Stimulated activated CD4-positive, alpha-beta T cell treated with anti-CD3 and anti-CD28 coated beads, Interleukin-12 subunit alpha, Interleukin-12 subunit beta, amount 100 ng/mL, for 24 hours (primary cell): ENCODE measurements around the gene ANKRD16.
A peak's percentile ranks its signal among the peaks of the same experiment; 100 is the strongest.
"Not testable (repeated sequence)": the region's sequence is repeated elsewhere in the genome, so short reads cannot be mapped to it uniquely, and the experiment has no call there.

Source experiments
- DNase-seq, 2 experiments: peaks; one replicate each; pipeline ENCODE4 v3.0.0-alpha.2; 2020; ENCODE audit warnings: low read depth in 2 of 2

The ANKRD16 gene

DNA sequence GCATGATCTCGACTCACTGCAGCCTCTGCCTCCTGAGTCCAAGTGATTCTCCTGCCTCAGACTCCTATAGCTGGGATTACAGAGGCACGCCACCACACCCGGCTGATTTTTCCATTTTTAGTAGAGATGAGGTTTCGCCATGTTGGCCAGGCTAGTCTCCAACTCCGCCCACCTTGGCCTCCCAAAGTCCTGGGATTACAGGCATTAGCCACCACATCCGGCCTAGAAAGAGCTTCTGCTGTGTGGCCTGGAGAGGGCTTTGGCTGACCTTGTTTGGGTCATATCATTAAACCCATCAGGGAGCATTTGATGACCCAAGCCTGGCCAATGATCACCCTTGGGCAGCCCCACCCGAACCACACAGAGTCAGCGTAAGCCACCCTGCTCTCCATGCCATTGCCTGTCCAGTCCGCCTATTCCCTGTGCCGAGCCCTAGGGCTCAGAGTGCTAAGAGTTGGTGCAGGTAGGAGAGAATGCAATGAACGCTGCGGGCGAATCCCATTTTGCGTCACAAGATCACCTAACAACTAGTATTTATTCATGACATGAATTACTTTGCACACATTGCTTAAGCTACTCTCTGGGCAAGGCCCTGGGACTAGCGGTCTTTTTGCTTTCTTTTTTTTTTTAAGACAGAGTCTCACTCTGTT is 54.1 kb downstream of the ANKRD16 start:
- no peak for DNase-seq

DNA sequence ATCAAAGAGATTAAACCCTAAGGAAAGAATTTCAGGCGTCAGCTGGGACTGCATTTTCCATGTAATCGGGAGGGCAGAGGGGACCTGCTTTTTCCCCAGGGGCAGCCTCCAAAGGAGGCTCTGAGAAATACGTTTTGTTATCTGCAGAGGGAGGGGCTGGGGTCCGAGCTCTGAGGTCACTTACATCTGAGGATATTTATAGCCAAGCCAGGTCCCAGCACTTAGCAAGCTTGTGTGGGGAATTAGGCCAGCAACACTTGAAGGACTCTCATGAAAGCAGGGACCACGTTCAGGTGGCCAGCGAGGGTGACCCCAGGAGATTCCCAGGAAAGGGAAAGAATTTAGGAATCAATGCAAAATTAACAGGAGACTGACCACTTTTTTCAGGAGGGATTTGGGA is 55.9 kb downstream of the ANKRD16 start:
- DNase-seq = no peak

DNA sequence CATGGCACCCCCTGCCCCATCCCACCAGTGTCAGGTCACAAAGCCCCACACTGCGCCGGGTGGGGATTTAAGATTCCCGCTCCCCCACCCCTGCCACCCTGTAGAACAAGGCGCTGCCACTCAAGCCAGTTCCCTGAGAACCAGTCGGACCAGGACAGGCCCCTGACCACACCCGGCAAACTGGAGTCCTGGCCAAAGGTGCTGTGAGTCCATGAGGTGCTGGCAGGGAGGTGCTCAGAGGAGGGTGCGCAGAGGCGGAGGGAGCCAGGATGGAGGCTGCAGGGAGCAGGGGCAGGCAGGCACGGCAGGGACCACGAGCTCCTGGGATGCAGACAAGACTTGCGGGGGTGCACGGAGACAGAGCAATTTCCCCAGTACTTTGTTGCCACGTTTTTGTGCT is 56.7 kb downstream of the ANKRD16 start:
- no peak for DNase-seq

DNA sequence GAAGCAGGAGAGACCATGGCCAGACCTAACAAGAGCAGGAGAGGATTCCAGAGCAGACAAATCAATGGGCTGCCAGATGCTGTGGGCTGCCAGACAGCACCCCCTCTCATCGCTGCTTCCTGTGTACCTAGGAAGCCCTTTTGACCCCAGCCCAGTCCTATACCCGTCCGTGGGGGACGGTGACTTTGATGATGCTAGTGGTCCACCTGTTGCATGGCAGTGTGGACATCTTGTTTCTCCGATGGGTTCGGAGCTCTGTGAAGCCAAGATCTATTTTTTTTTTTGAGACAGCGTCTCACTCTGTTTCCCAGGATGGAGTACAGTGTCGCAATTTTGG is 58.3 kb downstream of the ANKRD16 start:
- no peak for DNase-seq

DNA sequence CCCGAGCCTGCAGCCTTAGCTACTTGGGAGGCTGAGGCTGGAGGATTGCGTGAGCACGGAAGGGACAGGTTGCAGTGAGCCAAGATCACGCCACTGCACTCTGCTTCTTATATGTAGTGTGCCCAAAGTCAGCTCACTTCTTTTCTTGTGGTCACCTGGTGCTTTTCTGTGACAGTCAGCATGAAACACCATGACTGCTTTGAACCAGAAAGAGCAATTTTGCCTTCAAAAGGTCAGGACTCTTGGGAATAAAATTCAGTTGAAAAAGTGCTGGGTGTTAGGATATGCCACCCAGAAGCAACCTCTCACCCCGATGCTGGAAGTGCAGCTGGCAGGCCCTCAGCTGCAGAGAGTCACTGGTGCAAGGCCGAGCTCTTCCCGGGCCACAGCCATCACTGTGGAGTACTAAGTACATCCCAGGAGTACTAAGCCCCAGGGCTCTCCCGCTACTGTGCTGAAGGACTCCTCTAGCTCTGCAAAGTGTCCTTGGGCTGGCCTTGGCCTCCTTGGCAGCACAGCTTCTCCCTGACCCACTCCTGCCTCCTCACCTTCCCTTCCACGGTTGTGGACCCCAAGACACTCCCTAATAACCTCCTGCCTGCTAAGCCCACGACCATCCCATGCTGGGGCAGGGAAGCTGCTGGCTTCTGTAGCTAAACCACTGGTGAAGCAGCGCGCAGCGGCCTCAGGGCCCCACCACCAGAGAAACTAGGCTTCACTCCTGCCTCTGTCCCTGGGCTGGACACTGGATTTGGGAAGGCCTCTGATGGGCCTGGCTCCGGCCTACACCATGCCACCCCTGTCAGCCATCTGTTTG is 58.9 kb downstream of the ANKRD16 start:
- no peak for DNase-seq

DNA sequence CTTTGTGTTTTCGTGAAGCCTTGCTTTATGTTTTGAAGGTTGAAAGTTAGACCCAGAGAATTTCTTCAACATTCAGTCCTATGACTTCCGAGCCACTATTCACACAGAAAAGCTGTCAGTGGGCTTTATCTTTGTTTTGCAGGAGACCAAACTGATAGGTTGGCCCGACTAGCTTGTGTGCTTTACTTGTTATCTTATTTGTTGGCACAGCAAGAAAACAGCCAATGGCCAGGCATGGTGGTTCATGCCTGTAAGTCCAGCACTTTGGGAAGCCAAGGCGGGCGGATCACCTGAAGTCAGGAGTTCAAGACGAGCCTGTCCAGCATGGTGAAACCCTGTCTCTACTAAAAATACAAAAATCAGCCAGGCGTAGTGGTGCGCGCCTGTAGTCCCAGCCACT is 60.4 kb downstream of the ANKRD16 start:
- DNase-seq = no peak

DNA sequence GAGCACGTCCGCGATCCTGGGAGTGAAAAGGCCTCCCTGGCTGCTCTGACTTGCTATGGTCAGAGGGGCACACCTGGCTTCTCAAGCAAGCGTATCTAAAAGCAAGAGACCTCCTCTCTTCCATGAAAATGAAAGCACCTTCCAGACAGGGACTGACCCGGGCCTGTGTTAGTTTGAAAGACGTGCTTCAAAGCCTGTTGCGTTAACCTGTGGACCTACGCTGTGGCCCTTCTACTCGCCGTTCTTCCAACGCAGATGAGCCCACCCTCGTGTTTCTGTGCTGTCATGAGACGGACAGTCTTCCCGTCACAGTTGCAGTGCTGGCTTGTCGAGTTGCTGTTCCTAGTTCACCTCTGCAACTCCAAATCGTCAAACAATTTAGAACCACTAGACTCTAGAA is 61.0 kb downstream of the ANKRD16 start:
- no peak for DNase-seq

DNA sequence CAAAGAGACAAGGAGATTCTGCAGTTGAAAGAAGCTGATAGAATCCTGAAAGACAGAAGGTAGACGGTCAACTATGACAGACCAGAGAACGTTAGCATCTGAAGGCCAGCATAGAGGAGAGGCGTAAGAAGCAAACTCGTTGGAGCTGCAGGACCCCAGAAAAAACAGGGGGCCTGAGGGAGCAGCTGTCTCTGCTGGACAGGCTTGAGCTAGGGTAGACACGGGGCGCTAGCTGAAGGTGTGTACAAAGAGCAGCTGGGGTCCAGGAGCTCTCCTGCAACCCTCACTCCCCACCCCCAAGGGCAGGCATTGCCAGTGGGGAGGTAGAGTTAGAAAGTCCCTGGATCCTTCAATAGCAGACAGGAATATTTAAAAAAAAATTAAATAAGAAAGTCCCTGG is 61.9 kb downstream of the ANKRD16 start:
- no peak for DNase-seq

DNA sequence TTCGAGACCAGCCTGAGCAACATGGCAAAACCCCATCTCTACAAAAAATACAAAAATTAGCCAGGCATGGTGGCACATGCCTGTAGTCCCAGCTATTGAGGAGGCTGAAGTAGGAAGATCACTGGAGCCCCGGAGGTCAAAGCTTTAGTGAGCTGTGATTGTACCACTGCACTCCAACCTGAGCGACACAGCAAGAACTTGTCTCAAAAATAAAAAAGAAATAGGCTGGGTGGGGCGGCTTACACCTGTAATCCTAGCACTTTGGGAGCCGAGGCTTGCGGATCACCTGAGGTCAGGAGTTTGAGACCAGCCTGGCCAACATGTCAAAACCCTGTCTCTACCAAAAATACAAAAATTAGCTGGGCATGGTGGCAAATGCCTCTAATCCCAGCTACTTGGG is 63.2 kb downstream of the ANKRD16 start:
- DNase-seq = not testable (repeated sequence)

DNA sequence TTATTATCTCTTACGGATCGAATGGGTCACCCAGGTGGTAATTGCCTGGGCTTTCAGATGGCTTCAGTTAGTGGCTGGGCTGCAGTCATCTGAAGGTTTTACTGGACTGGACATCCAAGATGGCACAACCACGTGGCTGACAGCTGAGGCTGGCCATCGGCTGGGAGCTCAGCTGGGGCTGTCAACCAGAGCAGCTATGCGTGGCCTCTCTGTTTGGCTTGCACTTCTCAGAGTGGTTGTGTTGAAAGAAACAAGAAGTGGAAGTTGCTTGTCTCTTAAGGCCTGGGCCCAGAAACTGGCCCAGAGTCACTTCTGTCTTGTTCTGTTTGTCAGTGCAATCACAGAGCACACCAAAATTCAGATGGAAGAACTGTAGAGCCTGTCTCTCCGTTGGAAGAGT is 70.8 kb downstream of the ANKRD16 start:
- no peak for DNase-seq

DNA sequence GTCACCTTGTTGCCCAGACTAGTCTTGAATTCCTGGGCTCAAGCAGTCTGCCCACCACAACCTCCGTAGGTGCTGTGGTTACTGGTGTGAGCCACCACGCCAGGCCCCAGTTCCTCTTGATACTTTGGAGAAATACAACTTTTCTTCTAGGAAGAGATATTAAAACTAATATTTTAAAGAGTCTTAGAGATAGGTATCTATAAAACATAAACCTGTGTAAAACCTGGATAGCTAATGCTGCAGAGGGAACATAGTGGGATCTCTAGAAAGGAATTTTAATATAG is 71.7 kb downstream of the ANKRD16 start:
- no peak for DNase-seq

DNA sequence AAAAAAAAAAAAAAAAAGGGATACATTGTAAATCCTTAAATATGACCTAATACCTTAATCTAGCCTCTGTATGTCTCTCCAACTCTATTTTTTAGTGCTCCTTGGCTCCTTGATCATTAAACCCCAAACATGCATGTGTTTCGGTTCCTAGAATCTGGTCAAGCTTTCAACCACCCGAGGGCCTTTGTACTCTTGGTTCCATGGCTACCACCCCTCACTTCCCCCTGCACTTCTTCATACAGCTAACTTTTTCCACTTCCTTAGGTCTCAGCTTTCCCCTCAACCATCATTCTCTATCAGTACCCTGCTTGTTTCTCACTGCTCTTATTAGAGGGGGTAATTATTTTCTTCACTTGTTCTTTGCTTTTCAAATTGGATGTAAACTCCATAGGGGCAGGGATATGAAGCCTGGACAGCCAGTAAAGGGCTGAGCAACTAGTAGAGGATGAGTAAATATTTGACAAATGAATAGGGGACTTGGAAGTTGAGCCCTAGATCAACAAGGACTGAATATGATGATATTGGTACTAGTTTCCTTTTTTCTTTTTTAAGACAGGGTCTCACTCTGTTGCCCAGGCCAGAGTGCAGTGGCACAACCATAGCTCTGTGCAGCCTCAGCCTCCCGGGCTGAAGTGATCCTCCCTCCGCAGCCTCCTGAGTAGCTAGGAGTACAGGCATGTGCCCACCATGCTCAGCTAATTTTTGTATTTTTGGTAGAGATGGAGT is 72.2 kb downstream of the ANKRD16 start:
- DNase-seq = no peak

DNA sequence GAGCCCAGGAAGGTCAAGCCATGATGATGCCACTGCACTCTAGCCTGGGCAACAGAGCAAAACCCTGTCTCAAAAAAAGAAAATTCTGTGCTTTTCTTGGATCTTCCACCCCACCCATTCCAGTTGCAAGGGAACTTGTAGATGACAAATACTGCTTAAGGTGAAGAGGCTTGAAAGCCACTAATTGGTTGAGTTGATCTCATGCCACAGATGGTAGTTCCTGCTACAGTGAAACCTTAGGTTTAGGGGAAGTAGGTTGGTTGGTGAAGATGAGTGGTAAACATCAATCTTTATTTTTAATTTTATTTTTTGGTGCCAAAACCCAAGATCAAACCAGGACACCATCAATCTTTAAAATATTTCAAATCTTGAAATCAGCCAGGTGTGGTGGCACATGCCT is 73.5 kb downstream of the ANKRD16 start:
- no peak for DNase-seq

DNA sequence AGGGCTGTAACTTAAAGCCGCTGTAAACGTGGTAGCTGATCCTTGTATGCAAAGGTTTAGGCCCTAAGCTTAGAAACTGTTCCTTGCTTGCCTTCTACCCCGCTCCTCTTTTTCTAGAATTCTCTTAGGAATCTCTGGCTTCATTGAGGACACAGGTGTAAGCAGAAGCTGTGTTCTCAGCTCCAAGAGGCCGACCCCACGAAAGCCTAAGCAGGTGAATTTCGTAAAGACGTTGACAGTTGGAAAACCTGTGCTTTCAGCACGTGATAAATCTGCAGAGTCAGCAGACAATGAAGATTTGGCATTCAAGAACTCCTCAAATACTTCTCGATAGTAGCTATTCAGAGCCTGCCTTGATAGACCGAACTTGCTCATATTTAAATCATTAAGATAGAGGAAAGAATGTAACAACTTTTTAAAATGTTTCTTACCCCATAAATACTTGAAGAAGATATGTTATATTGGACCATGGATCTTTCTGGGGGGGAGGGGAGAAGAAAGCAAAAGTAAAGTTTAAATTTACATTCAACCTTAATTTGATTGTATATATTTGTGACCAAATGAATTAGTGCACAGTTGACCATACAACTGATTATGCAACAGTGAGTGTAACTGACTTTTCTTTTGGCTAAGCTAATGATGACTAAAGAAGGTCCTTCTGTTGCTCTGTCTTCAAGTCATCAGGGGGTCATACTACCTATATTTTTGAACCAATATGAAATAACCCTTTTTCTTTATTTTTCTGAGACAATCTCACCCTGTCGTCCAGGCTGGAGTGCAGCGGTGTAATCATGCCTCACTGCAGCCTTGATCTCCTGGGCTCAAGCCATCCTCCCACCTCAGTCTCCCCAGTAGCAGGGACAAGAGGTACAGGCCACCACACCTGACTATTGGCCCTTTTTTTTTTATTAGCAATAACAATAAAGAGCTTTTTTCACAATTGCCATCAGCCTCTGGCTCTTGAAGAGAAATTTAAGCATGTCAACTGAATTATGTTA is 75.3 kb downstream of the ANKRD16 start:
- no peak for DNase-seq

DNA sequence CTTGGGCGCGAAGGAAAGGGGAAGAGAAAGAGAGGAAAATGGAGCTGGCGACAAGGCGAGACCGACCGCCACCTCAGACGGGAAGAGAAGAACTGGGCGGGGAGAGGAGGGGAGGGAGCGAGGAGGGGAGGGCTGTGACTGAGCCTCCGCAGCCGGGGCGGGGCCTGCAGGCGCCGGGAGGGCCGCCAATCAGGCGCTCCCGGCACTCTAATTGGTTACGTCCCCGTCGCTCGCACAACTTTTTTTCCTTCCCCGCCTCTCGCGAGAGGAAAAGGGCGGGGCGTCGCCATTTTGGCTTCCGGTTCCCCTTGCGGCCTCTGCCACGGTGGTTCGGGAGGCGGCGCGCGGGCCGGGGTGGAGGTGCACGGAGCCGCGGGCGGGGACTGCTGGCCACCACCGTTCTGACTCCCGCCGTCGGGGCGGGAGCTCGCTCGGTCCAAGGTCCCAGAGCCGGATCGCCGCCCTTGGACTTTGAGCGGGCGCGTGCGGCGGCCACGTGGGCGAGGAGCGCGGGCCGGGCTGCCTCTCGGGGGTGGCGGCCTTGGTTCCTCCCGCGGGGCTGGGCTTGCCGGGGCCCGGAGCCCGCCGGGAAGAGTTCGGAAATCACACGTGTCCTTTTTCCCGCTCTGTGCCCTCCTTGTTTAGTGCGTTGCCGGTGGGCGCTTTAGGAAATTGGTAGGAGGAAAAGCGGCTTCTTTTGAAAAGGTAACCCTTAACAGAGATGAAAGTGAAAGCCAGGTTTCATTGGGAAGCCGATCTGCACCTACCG is 76.2 kb downstream of the ANKRD16 start, which contains the start of gene GDI2:
Gene GDI2, minus strand, starts transcription at position 94 of the 769 bp plus-strand sequence. CDS start 176 bp downstream, outside the sequence.
- DNase-seq = peak; percentile 93 to 95

DNA sequence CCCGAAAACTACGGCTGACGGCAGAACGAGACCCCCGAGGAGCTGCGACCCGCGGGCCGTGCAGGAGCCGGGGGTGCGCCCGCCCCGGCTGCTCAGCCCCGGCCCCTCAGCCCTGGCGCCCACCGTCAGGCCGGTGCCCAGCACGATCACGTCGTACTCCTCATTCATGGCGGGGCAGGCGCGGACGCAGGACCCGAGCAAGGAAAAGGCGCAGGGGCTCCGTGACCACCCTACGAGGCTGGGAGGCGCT is 76.7 kb downstream of the ANKRD16 start:
- DNase-seq = no peak

DNA sequence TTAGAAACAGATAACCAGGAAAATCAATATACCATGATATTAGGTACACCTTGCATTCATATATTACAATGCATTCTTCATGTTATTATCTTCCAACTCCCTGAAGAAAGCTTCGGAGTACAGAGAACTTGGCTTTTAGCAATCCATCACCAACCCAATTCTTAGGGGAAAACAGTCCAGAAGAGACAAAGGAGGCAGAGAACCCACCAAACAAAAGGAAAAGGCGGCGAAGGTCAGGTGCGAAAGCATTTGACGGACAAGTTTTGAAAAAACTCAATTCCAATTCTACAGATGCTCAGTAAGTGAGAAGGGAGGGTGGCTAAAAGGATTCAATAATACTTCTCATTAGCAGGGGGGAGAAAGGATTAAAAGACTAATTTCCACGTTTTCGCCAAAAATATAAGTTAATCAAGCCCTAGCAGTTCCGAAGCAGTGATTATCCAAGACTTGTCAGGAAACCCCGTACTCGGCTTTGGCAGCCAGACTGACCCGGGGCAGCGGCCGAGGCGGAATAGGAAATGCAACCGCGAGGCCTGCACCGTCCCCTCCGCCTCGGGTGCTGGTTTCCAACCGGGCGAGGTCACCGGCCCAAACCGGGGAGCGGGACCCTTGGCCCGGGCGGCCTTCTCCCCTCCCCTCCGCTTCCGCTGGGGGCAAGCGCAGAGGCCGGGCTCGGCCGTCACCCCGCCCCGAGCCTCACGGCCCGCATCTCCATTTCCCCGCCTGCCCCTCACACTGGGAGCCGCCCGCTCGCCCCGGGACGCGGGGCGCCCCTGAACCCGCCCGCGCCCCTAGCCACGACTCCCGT is 77.2 kb downstream of the ANKRD16 start:
- DNase-seq = peak; percentile 9 to 20
